Bronchial epithelial cell (primary cell): ENCODE results near the gene ETV5. TPM values are rescaled to one million over a fixed set of nuclear protein-coding genes. Genes with fewer than 3 reads are reported as not detected.
A peak's percentile ranks its signal among the peaks of the same experiment; 100 is the strongest.

Experiments used
- DNase-seq: peaks from one replicate; pipeline ENCODE4 v3.0.0-alpha.2; 2010; ENCODE audit warnings: low read depth
- FAIRE-seq: peaks from 2 replicates; lab custom pipeline; 2011; peaks lifted over from hg19 to GRCh38; lab: Jason Lieb, UNC
- H3K27me3 ChIP-seq: 2 replicates; pipeline ENCODE4 v1.5.1; 2011; ENCODE audit warnings: low read length; ENCODE audit not compliant: control insufficient read depth, insufficient read depth
- H3K36me3 ChIP-seq: 2 replicates; pipeline ENCODE4 v1.5.1; 2011; ENCODE audit warnings: low read length; ENCODE audit not compliant: control insufficient read depth, insufficient read depth
- H3K4me3 ChIP-seq: 2 replicates; pipeline ENCODE4 v1.5.1; 2011; ENCODE audit warnings: mild to moderate bottlenecking, low read depth, low read length, control low read depth
- total RNA-seq: library from RNA; depleted of rRNA; stranded (reverse); fragments of >200 nt; gene quantifications from 2 replicates; pipeline ENCODE4 v1.2.1, GENCODE V29; 2014
- TF ChIP-seq, protein P1 (sequence below): IDR thresholded peaks from 2 replicates; pipeline ENCODE4 v1.5.1; 2011; ENCODE audit warnings: mild to moderate bottlenecking, moderate library complexity, low read length, control low read depth, inconsistent platforms; ENCODE audit not compliant: insufficient read depth, severe bottlenecking

The ETV5 gene
- total RNA-seq, 1 donor from 2014 or later, result 12.9 TPM

DNA sequence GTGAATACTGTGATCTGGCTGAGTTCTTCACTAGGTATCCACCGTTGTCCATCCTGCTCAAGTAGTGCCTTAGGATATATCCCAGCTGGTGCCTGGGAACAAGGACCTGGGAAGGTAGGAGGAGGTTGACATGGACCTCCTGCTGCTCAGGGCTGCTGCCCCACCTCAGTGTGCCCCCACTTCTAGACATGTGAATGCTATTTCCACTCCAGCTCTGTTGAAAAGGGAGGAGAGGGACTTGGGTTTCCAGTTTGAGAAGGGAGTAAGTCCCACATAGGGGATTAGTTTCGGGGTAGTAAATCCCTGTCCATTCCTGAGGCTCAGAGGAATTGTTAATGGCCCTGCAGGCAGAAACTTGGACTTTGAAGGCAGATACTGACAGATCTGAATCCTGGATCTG lies 32.9 kb upstream of the ETV5 start:
- no peak overlapping the region for H3K4me3 ChIP-seq
- no peaks in the 10 kb centered on the region for H3K27me3 ChIP-seq
- no peaks in the 10 kb centered on the region for H3K36me3 ChIP-seq
- no peak for FAIRE-seq
- DNase-seq, result no peak
- TF ChIP-seq, protein P1, sequence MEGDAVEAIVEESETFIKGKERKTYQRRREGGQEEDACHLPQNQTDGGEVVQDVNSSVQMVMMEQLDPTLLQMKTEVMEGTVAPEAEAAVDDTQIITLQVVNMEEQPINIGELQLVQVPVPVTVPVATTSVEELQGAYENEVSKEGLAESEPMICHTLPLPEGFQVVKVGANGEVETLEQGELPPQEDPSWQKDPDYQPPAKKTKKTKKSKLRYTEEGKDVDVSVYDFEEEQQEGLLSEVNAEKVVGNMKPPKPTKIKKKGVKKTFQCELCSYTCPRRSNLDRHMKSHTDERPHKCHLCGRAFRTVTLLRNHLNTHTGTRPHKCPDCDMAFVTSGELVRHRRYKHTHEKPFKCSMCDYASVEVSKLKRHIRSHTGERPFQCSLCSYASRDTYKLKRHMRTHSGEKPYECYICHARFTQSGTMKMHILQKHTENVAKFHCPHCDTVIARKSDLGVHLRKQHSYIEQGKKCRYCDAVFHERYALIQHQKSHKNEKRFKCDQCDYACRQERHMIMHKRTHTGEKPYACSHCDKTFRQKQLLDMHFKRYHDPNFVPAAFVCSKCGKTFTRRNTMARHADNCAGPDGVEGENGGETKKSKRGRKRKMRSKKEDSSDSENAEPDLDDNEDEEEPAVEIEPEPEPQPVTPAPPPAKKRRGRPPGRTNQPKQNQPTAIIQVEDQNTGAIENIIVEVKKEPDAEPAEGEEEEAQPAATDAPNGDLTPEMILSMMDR, result no peak

DNA sequence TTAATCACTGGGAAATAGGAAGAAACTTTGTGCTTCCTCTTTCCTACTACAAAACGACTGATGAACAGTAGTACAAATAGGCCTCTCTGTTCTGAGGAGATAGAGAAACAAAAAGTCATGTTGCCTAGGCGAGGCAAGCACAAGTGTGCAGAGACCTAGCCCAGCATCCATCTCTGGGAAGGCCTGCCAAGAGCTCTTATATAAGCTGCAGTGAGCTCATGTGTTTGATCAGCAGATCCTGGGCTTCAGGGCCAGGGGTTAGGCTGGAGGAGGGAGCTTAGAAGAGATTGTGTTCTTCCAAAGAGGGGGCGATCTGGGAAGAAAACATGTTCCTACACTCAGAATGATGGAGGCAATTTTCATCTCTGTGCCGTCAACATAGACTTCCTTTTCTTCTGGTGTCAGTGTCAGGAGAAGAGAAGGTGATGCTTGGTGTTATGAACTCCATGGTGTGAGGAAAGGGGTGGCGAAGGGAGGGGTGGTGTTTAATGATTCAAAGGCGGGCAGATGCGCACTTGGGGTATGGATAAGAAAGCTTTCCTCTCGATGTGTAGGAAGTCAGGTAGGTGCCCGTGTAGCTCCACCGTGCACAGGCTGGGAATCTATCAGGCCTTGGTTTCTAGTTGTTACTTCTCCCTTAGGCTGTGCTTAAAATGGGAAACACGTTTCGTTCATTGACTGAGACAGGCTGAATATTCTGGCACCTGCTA lies 29.5 kb upstream of the ETV5 start:
- TF ChIP-seq, protein P1, result no peak
- FAIRE-seq (peak; percentile 28), DNase-seq (no peak)
- H3K4me3 ChIP-seq, result no peak overlapping the region
- no peaks in the 10 kb centered on the region for H3K27me3 ChIP-seq
- H3K36me3 ChIP-seq, result no peaks in the 10 kb centered on the region

DNA sequence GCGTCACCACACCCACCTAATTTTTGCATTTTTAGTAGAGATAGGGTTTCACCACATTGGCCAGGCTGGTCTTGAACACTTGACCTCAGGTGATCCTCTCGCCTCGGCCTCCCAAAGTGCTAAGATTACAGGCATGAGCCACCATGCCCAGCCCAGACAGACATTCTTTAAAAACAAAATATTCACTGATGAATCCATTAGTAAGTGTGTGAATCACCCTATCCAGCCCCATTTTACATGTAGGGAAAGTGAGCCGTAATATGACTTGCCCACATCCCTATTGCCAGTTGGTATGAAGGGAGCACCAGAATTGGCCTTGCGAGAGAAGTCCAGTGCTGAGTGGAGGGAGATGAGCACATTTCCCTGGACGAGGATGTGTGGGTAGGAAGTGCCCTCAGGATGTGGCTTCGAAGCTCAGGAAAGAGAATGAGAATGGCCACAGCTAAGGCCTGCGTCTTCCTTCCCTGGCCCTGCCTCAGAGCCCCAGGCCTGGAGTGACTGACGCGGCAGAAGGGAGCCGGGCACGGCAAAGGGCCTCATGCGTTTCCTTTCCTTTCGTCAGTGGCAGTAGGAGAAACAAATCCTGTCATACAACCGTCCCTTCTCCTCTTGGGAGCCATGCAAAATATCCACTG lies 28.3 kb upstream of the ETV5 start:
- DNase-seq (no peak), FAIRE-seq (no peak)
- Histone ChIP-seq H3K4me3 (no peak overlapping the region), H3K36me3 (no peaks in the 10 kb centered on the region), H3K27me3 (no peaks in the 10 kb centered on the region)
- TF ChIP-seq, protein P1, result no peak

DNA sequence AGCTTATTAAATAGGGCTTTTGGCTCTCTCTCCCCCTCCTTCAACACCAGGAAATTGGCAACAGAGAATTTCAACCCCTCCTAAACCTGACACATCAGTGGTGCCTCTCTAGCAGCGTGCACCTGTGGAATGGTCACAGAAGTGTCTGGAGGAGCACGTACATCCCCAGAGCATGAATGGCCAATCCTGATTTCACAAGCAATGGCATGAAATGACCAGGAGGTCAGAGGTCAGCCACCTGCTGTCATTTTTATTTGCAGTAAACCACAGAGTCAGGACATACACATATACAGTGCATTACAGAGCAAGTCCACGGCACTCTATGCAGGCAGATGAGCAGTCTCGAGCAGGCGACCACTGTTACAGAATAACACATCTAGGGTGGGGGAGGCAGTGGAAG lies 25.1 kb upstream of the ETV5 start:
- TF ChIP-seq, protein P1, result no peak
- no peak overlapping the region for H3K4me3 ChIP-seq
- peak; percentile 58 for FAIRE-seq
- H3K27me3 ChIP-seq, result no peaks in the 10 kb centered on the region
- DNase-seq, result no peak
- H3K36me3 ChIP-seq, result no peaks in the 10 kb centered on the region

DNA sequence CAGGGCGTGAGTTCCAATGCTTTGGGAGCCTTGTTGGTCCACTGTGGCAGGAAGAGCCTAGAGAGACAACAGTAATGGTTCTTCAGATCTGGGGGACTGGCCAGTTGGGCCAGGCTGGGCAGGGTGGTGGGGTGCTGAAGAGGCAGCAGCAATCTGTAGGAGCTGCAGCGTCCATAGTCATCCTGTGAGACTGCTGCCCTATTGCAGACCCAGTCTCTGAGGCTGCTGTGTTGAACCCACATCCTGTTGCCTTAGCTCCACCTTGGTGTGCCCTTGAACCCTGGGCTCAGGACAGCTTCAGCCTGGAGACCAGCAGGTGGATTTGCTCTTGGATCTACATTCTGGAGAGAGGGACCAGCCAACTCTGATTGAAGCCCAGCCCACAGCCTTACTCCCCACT lies 23.6 kb upstream of the ETV5 start:
- Histone ChIP-seq H3K36me3 (no peaks in the 10 kb centered on the region), H3K27me3 (no peaks in the 10 kb centered on the region), H3K4me3 (no peak overlapping the region)
- TF ChIP-seq, protein P1, result no peak
- no peak for DNase-seq
- FAIRE-seq, result no peak
